Erythroblast (primary cell): ENCODE data around the gene PDE4D.

ENCODE experiments used
- GATA1 ChIP-seq: IDR thresholded peaks from 2 replicates; pipeline ENCODE4 v1.6.1; 2011; ENCODE audit warnings: low read depth, mild to moderate bottlenecking, control low read depth, low read length, moderate library complexity
- POLR2A ChIP-seq: IDR thresholded peaks from 2 replicates; pipeline ENCODE4 v1.6.1; 2011; ENCODE audit warnings: mild to moderate bottlenecking, low read length

GRCh38 chr5:59169081-59169767 is 724.3 kb downstream of the PDE4D start:
- TF ChIP-seq POLR2A: no peak
- TF ChIP-seq GATA1: no peak
